Uterus (tissue), 4 donors: ENCODE measurements around the gene SELENOM. TPM values are rescaled to one million over a fixed set of nuclear protein-coding genes. Genes with fewer than 3 reads are reported as not detected.

Source experiments
- DNase-seq, 2 donors: peaks; one replicate each; pipeline ENCODE4 v3.0.0-alpha.2; 2019 to 2020
- H3K27ac ChIP-seq, 2 donors: fragments of 200-600 bp; sonication (generic); 1 replicate in 1 of 2; 2 replicates in 1 of 2; pipeline ENCODE4 v1.5.1; 2016 to 2018
- H3K27me3 ChIP-seq, 2 donors: fragments of 200-600 bp; sonication (generic); one replicate each; pipeline ENCODE4 v1.5.1; 2018 to 2019; ENCODE audit warnings: control low read depth in 1 of 2
- H3K36me3 ChIP-seq, 2 donors: fragments of 200-600 bp; sonication (generic); one replicate each; pipeline ENCODE4 v1.5.1; 2019; ENCODE audit warnings: control low read depth in 1 of 2
- H3K4me1 ChIP-seq, 2 donors: fragments of 200-600 bp; sonication (generic); one replicate each; pipeline ENCODE4 v1.5.1; 2018 to 2019; ENCODE audit warnings: control low read depth in 1 of 2
- H3K4me3 ChIP-seq, 2 donors: fragments of 200-600 bp; sonication (generic); 1 replicate in 1 of 2; 2 replicates in 1 of 2; pipeline ENCODE4 v1.5.1; 2018 to 2019; ENCODE audit warnings: mild to moderate bottlenecking in 1 of 2
- H3K9me3 ChIP-seq, 2 donors: fragments of 200-600 bp; sonication (generic); one replicate each; pipeline ENCODE4 v1.5.1; 2019; ENCODE audit warnings: control low read depth in 1 of 2
- POLR2A ChIP-seq, 2 donors: fragments of 450-650 bp; IDR thresholded peaks; one replicate each; pipeline ENCODE4 v1.6.1; 2016; ENCODE audit warnings: antibody characterized with exemption in 2 of 2, mild to moderate bottlenecking in 1 of 2, moderate library complexity in 1 of 2
- intact Hi-C: fragments of 100-400 bp; cut with DNase I; formaldehyde crosslinking; loops from one replicate; pipeline ENCODE4 v1.15.1; 2023; ENCODE audit warnings: low total_unique reads
- total RNA-seq, 4 donors: library from RNA; depleted of rRNA in 3 of 4; stranded (reverse); fragments of >200 nt in 3 of 4; gene quantifications; one replicate each; pipeline versions ENCODE4 v1.1.0 to v1.2.4, GENCODE V29; 2014 to 2023
- TF ChIP-seq, protein P1 (sequence below), 4 experiments: fragments of 200-600 bp in 2 of 4; fragments of 450-650 bp in 2 of 4; sonication (generic) in 2 of 4; IDR thresholded peaks; one replicate each; pipeline ENCODE4 v1.5.1; 2016 to 2019; ENCODE audit warnings: antibody characterized with exemption in 4 of 4, mild to moderate bottlenecking in 2 of 4, moderate library complexity in 1 of 4
- donor health status: DM: yes; HTN: yes; CAD: no.

The SELENOM gene
- total RNA-seq, 4 donors from 2014 or later = 91.7 to 2,170 (median 948) TPM

DNA sequence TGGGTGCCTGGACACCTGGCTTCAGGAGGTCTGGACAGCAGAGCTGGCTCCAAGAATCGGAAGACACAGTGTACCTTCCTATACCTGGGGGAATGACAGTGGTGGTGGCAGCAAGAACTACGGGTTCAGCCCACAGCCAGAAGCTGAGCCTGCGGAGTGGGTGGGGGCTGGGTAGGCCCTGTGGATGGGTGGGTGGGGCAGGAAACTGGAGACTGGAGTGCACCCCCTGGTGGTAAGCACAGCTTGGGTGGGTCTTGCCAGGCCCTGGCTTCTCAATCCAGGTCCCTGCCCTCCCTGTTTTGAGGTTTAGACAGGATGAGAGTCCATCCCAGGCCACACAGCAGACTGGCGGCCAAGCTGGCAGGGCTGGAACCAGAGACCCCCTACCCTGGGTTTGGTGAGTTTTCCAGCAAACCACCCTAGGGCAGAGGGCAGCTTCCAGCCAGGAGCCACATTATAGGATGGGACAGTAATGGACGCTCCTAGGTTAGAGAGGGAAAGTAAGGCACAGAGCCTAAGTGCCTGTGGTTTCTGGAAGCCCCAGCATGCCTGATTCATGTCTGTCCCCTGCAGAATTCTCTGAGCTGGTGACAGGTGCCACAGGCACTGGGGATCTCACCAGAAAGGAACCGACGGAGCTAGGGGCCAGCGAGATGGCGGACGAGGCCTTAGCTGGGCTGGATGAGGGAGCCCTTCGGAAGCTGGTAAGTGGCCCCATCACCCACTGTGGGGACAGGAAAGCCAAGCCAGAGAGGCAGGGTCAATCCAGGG lies 24.6 kb downstream of the SELENOM start:
- DNase-seq = peak; percentile 81 to 89
- H3K9me3 ChIP-seq = no peaks in the 10 kb centered on the region
- no peaks in the 10 kb centered on the region for H3K36me3 ChIP-seq
- peak overlapping the region; percentile 96 to 98 for H3K27ac ChIP-seq
- intact Hi-C loops = loop anchor here (5.0 kb wide), 1 partner anchor 45 kb away; no protein-coding TSS in a partner anchor
- H3K27me3 ChIP-seq = no peaks in the 10 kb centered on the region
- H3K4me1 ChIP-seq = peaks cover 0 to 4% of the 10 kb centered on the region in 2 donors
- TF ChIP-seq POLR2A (IDR thresholded peaks at IDR 0.05) = peak in 1 of 2 donors; percentile 35
- TF ChIP-seq, protein P1, sequence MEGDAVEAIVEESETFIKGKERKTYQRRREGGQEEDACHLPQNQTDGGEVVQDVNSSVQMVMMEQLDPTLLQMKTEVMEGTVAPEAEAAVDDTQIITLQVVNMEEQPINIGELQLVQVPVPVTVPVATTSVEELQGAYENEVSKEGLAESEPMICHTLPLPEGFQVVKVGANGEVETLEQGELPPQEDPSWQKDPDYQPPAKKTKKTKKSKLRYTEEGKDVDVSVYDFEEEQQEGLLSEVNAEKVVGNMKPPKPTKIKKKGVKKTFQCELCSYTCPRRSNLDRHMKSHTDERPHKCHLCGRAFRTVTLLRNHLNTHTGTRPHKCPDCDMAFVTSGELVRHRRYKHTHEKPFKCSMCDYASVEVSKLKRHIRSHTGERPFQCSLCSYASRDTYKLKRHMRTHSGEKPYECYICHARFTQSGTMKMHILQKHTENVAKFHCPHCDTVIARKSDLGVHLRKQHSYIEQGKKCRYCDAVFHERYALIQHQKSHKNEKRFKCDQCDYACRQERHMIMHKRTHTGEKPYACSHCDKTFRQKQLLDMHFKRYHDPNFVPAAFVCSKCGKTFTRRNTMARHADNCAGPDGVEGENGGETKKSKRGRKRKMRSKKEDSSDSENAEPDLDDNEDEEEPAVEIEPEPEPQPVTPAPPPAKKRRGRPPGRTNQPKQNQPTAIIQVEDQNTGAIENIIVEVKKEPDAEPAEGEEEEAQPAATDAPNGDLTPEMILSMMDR (IDR thresholded peaks at IDR 0.05) = peak; percentile 68 to 89 (median 71)
- peak overlapping the region; percentile 85 to 98 for H3K4me3 ChIP-seq

DNA sequence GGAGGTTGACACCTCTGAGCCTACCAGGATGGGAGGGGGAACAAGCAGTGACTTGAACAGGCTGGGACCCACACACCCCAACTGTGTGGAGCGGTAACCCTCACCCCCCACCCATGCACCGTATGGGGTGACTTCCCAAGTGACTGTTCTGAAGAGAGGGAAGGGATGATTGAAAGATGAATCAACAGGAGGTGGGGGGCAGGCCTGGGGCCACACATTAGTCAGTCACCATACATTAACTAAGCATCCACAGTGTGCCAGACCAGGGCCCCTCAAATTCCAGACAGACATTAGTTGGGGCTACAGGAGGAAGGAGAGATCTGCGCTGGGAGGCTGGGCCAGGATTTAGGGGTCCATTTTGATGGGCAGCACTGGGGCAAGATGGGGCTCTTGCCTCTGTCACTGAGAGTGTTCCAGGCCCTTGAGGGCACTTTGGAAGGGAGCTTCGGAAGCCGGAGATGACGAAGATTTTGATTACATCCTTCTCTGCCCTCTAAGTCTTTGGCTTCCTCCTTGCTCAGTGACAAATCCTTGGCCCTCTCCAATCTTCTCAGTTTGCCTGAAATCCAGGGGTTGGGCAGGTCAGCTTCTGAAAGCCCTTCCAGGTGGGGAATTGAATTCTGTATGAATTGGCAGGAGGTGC lies 25.3 kb downstream of the SELENOM start:
- Histone ChIP-seq H3K27me3 (no peaks in the 10 kb centered on the region), H3K27ac (peak overlapping the region; percentile 96 to 98), H3K4me1 (peaks cover 0 to 4% of the 10 kb centered on the region in 2 donors), H3K4me3 (peak overlapping the region; percentile 85 to 98), H3K36me3 (no peaks in the 10 kb centered on the region), H3K9me3 (no peaks in the 10 kb centered on the region)
- DNase-seq = peak in 1 of 2 donors; percentile 44
- TF ChIP-seq POLR2A (IDR thresholded peaks at IDR 0.05) = no peak
- TF ChIP-seq, protein P1 (IDR thresholded peaks at IDR 0.05) = no peak
- intact Hi-C loops = loop anchor here (5.0 kb wide), 1 partner anchor 45 kb away; no protein-coding TSS in a partner anchor

DNA sequence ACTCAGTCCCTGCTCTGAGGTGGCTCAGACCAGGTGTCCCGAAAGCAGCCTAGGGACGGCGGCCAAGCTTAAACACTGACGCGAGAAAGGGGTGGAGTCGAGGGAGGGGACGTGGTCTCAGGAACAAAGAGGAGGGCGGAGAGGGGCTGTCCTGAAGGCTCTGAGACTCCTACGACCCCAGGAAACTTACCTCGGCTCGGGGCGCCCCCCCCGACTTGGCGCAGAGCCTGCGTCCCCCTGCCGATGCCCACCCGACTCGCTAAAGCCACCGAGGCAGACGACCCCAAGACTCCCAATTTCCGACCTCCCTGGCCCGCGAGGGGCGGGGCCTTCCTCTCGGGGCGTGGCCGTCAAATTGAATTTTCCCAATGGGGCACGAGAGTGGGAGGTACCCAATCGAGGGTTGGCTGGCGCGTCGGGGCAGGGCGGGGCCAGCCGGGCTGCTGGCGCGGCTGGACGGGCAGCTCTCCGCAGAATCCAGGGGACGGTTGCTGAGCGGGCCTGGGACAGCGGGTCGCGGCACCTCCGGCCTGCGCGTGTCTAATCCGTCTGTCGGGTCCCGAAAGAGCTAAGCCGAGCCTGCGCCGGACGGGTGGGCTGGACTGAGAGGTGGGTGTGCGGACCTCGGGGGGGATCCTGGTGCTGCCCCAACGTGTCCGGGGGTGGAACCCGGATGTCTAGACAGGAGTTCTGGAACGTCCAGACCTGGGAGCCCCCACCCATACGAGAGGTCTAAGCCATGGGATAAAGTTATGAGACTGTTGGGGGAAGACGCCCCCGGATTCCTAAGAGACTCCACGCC lies 26.3 kb downstream of the SELENOM start, which contains the start of gene SMTN:
SMTN (plus strand) TSS at position 471 of the 802 bp plus-strand sequence. CDS start 1,941 bp downstream, outside the sequence.
- no peaks in the 10 kb centered on the region for H3K9me3 ChIP-seq
- H3K4me3 ChIP-seq = peak within 1 kb of the TSS; percentile 85 to 98
- no peaks in the 10 kb centered on the region for H3K27me3 ChIP-seq
- intact Hi-C loops = loop anchor here (5.0 kb wide), 1 partner anchor 44 kb away; no protein-coding TSS in a partner anchor
- H3K4me1 ChIP-seq = peaks cover 0 to 7% of the 10 kb centered on the region in 2 donors
- no peaks in the 10 kb centered on the region for H3K36me3 ChIP-seq
- peak; percentile 100 for TF ChIP-seq POLR2A (IDR thresholded peaks at IDR 0.05)
- TF ChIP-seq, protein P1 (IDR thresholded peaks at IDR 0.05) = peak in 1 of 4 experiments; percentile 23
- peak within 1 kb of the TSS; percentile 96 to 98 for H3K27ac ChIP-seq
- DNase-seq = peak; percentile 96

DNA sequence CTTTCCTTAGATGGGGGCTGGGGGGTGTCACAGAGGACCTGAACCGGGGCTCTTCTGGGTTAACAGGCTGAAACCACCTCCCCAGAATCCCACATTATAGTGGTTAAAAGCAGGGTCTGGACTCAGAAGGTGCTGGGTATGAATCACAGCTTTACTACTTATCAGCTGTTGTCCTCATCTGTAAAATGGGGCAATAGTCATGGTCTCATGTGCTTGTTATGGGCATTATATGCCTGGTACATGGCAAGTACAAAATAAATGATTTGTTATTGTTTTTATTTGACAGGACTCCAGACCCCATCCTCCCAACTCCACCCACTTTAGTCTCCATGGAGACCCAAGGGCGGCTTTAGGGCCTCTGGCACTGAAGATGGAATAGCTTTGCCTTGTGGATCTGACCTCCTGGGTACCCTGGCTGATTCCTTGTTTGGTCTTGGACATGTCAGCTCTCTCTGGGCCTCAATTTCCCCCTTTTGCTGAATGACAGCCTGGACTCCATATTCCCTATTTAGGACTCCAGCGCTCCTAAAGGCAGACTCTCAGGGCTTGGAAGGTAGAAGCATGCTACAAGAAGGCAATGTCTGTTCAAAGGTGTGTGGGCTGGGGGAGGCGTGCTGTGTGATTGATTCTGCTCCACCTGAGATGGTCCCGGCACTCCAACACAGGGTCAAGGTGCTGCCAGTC lies 27.1 kb downstream of the SELENOM start:
- TF ChIP-seq POLR2A (IDR thresholded peaks at IDR 0.05) = peak in 1 of 2 donors; percentile 35
- TF ChIP-seq, protein P1 (IDR thresholded peaks at IDR 0.05) = peak in 1 of 4 experiments; percentile 14
- Histone ChIP-seq H3K4me1 (peaks cover 0 to 5% of the 10 kb centered on the region in 2 donors), H3K36me3 (no peaks in the 10 kb centered on the region), H3K4me3 (peak overlapping the region; percentile 85 to 98), H3K9me3 (no peaks in the 10 kb centered on the region), H3K27me3 (no peaks in the 10 kb centered on the region), H3K27ac (peak overlapping the region; percentile 96 to 98)
- intact Hi-C loops = loop anchor here (5.0 kb wide), 1 partner anchor 43 kb away; no protein-coding TSS in a partner anchor
- no peak for DNase-seq
